H1 (cell line): ENCODE data around the gene RAB3A. TPM values are rescaled to one million over a fixed set of nuclear protein-coding genes. Genes with fewer than 3 reads are reported as not detected.

Experiments used
- KDM1A ChIP-seq: fragments of 200-600, 300-600 bp; sonication (generic); IDR thresholded peaks from 2 replicates; pipeline ENCODE4 v1.7.1; 2016; ENCODE audit warnings: mild to moderate bottlenecking, low read length, borderline replicate concordance
- RAD21 ChIP-seq, 2 experiments: IDR thresholded peaks in 1 of 2; conservative IDR thresholded peaks in 1 of 2; 2 replicates each; pipeline ENCODE4 v1.6.1; 2011; ENCODE audit warnings: low read depth in 2 of 2, low read length in 2 of 2, improper control_type of control experiment in 1 of 2, inconsistent platforms in 1 of 2, mild to moderate bottlenecking in 1 of 2, moderate library complexity in 1 of 2
- polyA plus RNA-seq, 7 experiments: library from polyadenylated mRNA; depleted of rRNA in 3 of 7; stranded (reverse) in 5 of 7; unstranded in 2 of 7; fragments of >200 nt in 5 of 7; fragments of 200-250 nt in 2 of 7; gene quantifications; 1 replicate in 5 of 7; 2 replicates in 1 of 7; 4 replicates in 1 of 7; pipeline versions ENCODE4 v1.2.1 to v1.2.3, GENCODE V29; 2011 to 2013; ENCODE audit warnings: missing spikeins in 2 of 7, mixed read lengths in 2 of 7
- total RNA-seq: library from RNA; stranded (reverse); fragmentation: NEBNext Ultra II Directional; extraction: Animal tissue kit (Norgen Biotek cat#: 25700); gene quantifications from 2 replicates; pipeline ENCODE4 v1.2.1, GENCODE V29; 2021

The RAB3A gene
- total and polyA plus RNA-seq, 2 of the 8 experiments (the other 6 are each of a cell fraction or from before 2014, with no cell fraction given), result 13.6 to 14.2 TPM

DNA sequence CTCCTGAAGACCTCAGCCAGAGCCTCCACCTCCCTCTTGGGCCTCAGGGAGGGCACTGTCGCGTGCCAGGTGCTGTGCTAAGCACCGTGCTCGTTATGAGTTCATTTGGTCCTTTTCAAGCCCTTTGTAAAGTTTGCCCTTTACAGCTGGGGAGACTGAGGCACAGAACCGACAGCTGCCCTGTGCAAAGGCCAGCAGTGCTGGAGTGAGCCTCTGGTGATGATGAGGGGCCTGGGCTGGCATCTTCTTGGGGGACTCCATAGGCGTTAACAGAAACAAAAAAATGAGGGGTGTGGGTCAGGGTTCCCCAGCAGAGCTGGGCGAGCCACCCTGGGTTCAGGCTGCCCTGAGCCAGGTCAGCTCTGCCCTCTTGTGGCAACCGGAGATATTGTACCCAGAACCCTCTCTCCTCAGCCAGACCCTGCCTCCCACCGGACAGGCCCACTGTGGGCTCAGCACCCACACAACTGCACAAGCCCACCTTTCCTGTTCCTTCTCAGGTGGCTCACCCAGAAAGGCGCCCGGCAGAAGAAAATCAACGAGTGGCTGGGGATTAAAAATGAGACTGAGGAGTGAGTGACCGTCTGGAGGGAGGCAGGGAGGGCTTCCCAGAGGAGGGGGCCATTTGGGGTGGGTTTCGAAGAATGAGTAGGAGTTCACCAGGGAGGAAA, 35.7 kb downstream of the RAB3A start (continued):
- TF ChIP-seq RAD21 (IDR thresholded peaks at IDR 0.05 in 1 of 2, conservative IDR thresholded peaks at IDR 0.05 in 1 of 2; ENCODE audit: low read depth in 2 of 2, low read length in 2 of 2), result peak; percentile 82 to 87
- TF ChIP-seq KDM1A, result no peak
- TF ChIP-seq, all 59 proteins: peak for 4
